GM18526 (cell line): ENCODE measurements around the gene TPP1.

Experiments used
- POLR2A ChIP-seq: IDR thresholded peaks from 3 replicates; pipeline ENCODE4 v1.6.1; 2011; ENCODE audit not compliant: insufficient read length; ENCODE audit errors: extremely low read depth

TPP1 gene

GRCh38 chr11:6611092-6611962, 7.9 kb downstream of the TPP1 start:
- TF ChIP-seq POLR2A = peak; percentile 12

GRCh38 chr11:6610591-6610990, 8.6 kb downstream of the TPP1 start:
- TF ChIP-seq POLR2A = no peak

GRCh38 chr11:6609502-6610015, 9.7 kb downstream of the TPP1 start:
- TF ChIP-seq POLR2A = no peak

GRCh38 chr11:6608726-6609501, 10.3 kb downstream of the TPP1 start:
- no peak for TF ChIP-seq POLR2A

- TF ChIP-seq POLR2A = no peak
Observed at GRCh38 chr11:6608011-6608410, 11.2 kb downstream of the TPP1 start.

GRCh38 chr11:6607190-6607795, 11.9 kb downstream of the TPP1 start:
- no peak for TF ChIP-seq POLR2A

- TF ChIP-seq POLR2A = peak; percentile 34
Observed at GRCh38 chr11:6606471-6607189, 12.6 kb downstream of the TPP1 start.

GRCh38 chr11:6604790-6605189, 14.4 kb downstream of the TPP1 start:
- TF ChIP-seq POLR2A = no peak

- no peak for TF ChIP-seq POLR2A
Observed at GRCh38 chr11:6604081-6604626, 15.1 kb downstream of the TPP1 start.

- peak; percentile 79 for TF ChIP-seq POLR2A
Observed at GRCh38 chr11:6603287-6604080, 15.7 kb downstream of the TPP1 start, which contains the start of the genes ILK and RRP8. ILK (plus strand) TSS chr11:6603774; CDS start chr11:6604272, 498 bp downstream. RRP8 (minus strand) TSS chr11:6603616; CDS start chr11:6603502, 114 bp downstream.

GRCh38 chr11:6602096-6602940, 16.9 kb downstream of the TPP1 start:
- no peak for TF ChIP-seq POLR2A

GRCh38 chr11:6601041-6601461, 18.2 kb downstream of the TPP1 start:
- no peak for TF ChIP-seq POLR2A
